ENCODE results near the gene NRBP1. TPM values are rescaled to one million over a fixed set of nuclear protein-coding genes. Genes with fewer than 3 reads are reported as not detected.
A peak's percentile ranks its signal among the peaks of the same experiment; 100 is the strongest.

Gene NRBP1
- total and polyA plus RNA-seq, 9 of the 15 experiments (the other 6 are each of a cell fraction or from before 2014, with no cell fraction given), result 2.9 to 84.5 (median 36.9) TPM

- TF ChIP-seq RBM17 (IDR thresholded peaks at IDR 0.05; ENCODE audit: borderline replicate concordance, low read depth, low read length) (no peak), YY1 (IDR thresholded peaks at IDR 0.05; ENCODE audit: borderline replicate concordance in 1 of 3, control insufficient read depth in 1 of 3, extremely low read depth in 1 of 3, insufficient read depth in 3 of 3, insufficient read length in 1 of 3, insufficient replicate concordance in 2 of 3, low read depth in 1 of 3, low read length in 2 of 3) (peak; percentile 40 to 87 (median 62)), E2F3 (CRISPR knock-in tag; IDR thresholded peaks at IDR 0.05) (0 out of 2 replicates have a peak, but pooled peaks have one; percentile 51), HCFC1 (IDR thresholded peaks at IDR 0.05; ENCODE audit: low read depth, low read length) (peak; percentile 94), DACH1 (IDR thresholded peaks at IDR 0.05; ENCODE audit: partially characterized antibody) (peak; percentile 88), NRF1 (conservative IDR thresholded peaks at IDR 0.05 in 1 of 2, IDR thresholded peaks at IDR 0.05 in 1 of 2) (peak; percentile 84 to 87), RBM34 (IDR thresholded peaks at IDR 0.05; ENCODE audit: borderline replicate concordance, insufficient read depth, low read length) (no peak), ZNF764 (CRISPR knock-in tag; IDR thresholded peaks at IDR 0.05; ENCODE audit: low read depth) (no peak), RAD21 (CRISPR knock-in tag; conservative IDR thresholded peaks at IDR 0.05 in 1 of 2, IDR thresholded peaks at IDR 0.05 in 1 of 2) (no peak), ZNF274 (IDR thresholded peaks at IDR 0.05; ENCODE audit: borderline replicate concordance, low read depth, low read length) (no peak), KDM1A (IDR thresholded peaks at IDR 0.05) (no peak), ZBTB8A (IDR thresholded peaks at IDR 0.05; ENCODE audit: partially characterized antibody) (no peak), OTX1 (CRISPR knock-in tag; IDR thresholded peaks at IDR 0.05) (peak; percentile 82), ERF (CRISPR knock-in tag; IDR thresholded peaks at IDR 0.05) (0 out of 2 replicates have a peak, but pooled peaks have one; percentile 33), ARID2 (IDR thresholded peaks at IDR 0.05) (peak; percentile 8; the same call in 1 of the 2 replicates), BRD4 (IDR thresholded peaks at IDR 0.05) (peak; percentile 70; the same call in 1 of the 2 replicates), ELF2 (CRISPR knock-in tag; IDR thresholded peaks at IDR 0.05) (peak; percentile 18; the same call in 1 of the 2 replicates), SOX6 (IDR thresholded peaks at IDR 0.05) (no peak), DNMT1 (IDR thresholded peaks at IDR 0.05) (no peak), JUND (IDR thresholded peaks at IDR 0.05; ENCODE audit: borderline replicate concordance, low read depth, low read length) (peak; percentile 88), JUND (tag; IDR thresholded peaks at IDR 0.05; ENCODE audit: borderline replicate concordance, low read depth, low read length) (peak; percentile 5; the same call in 1 of the 3 replicates)
- TF ChIP-seq, protein P1, sequence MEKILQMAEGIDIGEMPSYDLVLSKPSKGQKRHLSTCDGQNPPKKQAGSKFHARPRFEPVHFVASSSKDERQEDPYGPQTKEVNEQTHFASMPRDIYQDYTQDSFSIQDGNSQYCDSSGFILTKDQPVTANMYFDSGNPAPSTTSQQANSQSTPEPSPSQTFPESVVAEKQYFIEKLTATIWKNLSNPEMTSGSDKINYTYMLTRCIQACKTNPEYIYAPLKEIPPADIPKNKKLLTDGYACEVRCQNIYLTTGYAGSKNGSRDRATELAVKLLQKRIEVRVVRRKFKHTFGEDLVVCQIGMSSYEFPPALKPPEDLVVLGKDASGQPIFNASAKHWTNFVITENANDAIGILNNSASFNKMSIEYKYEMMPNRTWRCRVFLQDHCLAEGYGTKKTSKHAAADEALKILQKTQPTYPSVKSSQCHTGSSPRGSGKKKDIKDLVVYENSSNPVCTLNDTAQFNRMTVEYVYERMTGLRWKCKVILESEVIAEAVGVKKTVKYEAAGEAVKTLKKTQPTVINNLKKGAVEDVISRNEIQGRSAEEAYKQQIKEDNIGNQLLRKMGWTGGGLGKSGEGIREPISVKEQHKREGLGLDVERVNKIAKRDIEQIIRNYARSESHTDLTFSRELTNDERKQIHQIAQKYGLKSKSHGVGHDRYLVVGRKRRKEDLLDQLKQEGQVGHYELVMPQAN (IDR thresholded peaks at IDR 0.05; ENCODE audit: borderline replicate concordance), result peak; percentile 60; the same call in 1 of the 2 replicates
- TF ChIP-seq, protein P2, sequence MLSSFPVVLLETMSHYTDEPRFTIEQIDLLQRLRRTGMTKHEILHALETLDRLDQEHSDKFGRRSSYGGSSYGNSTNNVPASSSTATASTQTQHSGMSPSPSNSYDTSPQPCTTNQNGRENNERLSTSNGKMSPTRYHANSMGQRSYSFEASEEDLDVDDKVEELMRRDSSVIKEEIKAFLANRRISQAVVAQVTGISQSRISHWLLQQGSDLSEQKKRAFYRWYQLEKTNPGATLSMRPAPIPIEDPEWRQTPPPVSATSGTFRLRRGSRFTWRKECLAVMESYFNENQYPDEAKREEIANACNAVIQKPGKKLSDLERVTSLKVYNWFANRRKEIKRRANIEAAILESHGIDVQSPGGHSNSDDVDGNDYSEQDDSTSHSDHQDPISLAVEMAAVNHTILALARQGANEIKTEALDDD (IDR thresholded peaks at IDR 0.05), result no peak
Measured at GRCh38 chr2:27380626-27381545, 47.5 kb upstream of the NRBP1 start, which contains the start of gene ZNF513 (continued).

Measured in K562 (cell line).